ENCODE data around the gene IGF2R.

- TF ChIP-seq, protein P1, sequence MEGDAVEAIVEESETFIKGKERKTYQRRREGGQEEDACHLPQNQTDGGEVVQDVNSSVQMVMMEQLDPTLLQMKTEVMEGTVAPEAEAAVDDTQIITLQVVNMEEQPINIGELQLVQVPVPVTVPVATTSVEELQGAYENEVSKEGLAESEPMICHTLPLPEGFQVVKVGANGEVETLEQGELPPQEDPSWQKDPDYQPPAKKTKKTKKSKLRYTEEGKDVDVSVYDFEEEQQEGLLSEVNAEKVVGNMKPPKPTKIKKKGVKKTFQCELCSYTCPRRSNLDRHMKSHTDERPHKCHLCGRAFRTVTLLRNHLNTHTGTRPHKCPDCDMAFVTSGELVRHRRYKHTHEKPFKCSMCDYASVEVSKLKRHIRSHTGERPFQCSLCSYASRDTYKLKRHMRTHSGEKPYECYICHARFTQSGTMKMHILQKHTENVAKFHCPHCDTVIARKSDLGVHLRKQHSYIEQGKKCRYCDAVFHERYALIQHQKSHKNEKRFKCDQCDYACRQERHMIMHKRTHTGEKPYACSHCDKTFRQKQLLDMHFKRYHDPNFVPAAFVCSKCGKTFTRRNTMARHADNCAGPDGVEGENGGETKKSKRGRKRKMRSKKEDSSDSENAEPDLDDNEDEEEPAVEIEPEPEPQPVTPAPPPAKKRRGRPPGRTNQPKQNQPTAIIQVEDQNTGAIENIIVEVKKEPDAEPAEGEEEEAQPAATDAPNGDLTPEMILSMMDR (IDR thresholded peaks at IDR 0.05): no peak
- TF ChIP-seq POLR2A (IDR thresholded peaks at IDR 0.05): no peak
These were observed 147.5 kb downstream of the IGF2R start for GRCh38 chr6:160116411-160116810.

Measured in vagina (tissue), 2 donors.